GM12873 (cell line): ENCODE measurements around the gene TMPRSS9.

Source experiments
- TF ChIP-seq, protein P1 (sequence below): IDR thresholded peaks from 2 replicates; pipeline ENCODE4 v1.5.1; 2012; ENCODE audit warnings: low read depth, mild to moderate bottlenecking, moderate library complexity, low read length, control low read depth; ENCODE audit not compliant: insufficient read depth; ENCODE audit errors: missing control alignments

The TMPRSS9 gene

GRCh38 chr19:2413159-2413558, 53.1 kb downstream of the TMPRSS9 start:
- TF ChIP-seq, protein P1, sequence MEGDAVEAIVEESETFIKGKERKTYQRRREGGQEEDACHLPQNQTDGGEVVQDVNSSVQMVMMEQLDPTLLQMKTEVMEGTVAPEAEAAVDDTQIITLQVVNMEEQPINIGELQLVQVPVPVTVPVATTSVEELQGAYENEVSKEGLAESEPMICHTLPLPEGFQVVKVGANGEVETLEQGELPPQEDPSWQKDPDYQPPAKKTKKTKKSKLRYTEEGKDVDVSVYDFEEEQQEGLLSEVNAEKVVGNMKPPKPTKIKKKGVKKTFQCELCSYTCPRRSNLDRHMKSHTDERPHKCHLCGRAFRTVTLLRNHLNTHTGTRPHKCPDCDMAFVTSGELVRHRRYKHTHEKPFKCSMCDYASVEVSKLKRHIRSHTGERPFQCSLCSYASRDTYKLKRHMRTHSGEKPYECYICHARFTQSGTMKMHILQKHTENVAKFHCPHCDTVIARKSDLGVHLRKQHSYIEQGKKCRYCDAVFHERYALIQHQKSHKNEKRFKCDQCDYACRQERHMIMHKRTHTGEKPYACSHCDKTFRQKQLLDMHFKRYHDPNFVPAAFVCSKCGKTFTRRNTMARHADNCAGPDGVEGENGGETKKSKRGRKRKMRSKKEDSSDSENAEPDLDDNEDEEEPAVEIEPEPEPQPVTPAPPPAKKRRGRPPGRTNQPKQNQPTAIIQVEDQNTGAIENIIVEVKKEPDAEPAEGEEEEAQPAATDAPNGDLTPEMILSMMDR, result no peak

DNA sequence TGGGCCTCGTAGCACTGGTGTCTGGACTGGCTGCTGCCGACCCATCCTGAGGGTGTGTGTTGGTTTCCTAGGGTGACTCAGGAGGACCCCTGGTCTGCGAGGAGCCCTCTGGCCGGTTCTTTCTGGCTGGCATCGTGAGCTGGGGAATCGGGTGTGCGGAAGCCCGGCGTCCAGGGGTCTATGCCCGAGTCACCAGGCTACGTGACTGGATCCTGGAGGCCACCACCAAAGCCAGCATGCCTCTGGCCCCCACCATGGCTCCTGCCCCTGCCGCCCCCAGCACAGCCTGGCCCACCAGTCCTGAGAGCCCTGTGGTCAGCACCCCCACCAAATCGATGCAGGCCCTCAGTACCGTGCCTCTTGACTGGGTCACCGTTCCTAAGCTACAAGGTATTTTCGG, 53.6 kb downstream of the TMPRSS9 start:
- TF ChIP-seq, protein P1, result no peak

- TF ChIP-seq, protein P1, result no peak
These were observed 55.4 kb downstream of the TMPRSS9 start for GRCh38 chr19:2415281-2415972.

- TF ChIP-seq, protein P1, result no peak
These were observed 55.9 kb downstream of the TMPRSS9 start for GRCh38 chr19:2415973-2416319.

GRCh38 chr19:2416321-2417097, 56.4 kb downstream of the TMPRSS9 start:
- TF ChIP-seq, protein P1, result no peak

DNA sequence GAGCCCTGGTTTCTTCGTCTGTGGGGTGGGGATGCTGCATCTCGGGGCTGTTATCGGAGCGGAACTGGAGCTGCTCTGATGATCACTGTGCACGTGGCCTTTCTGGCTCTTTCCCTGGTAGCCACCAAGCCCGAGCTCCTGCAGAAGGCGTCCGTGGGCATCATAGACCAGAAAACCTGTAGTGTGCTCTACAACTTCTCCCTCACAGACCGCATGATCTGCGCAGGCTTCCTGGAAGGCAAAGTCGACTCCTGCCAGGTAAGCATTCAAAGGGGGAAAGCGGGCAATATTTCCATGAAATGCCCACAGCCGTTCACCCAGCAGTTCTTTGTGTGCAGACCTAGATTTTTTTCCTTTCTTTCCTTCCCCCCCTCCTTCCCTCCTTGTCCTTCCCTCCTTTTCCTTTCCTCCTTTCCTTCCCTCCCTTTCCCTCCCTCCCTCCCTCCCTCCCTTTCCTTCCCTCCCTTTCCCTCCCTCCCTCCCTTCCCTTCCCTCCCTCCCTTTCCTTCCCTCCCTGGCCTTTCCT, 57.9 kb downstream of the TMPRSS9 start:
- TF ChIP-seq, protein P1, result no peak

DNA sequence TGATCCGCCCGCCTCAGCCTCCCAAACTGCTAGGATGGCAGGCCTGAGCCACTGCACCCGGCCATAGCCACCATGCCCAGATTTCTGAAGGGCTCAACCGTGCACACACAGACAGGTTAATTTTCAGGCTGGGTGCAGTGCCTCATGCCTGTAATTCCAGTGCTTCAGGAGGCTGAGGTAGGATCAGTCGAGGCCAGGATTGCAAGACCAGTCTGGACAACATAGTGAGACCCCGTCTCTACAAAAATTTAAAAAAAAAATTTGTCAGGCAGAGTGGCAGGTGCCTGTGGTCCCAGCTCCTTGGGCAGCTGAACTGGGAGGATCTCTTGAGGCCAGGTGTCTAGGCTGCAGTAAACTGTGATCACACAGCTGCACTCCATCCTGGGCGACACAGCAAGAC, 59.7 kb downstream of the TMPRSS9 start:
- TF ChIP-seq, protein P1, result no peak
